Measurements from ENCODE around the gene GPR137B.

DNA sequence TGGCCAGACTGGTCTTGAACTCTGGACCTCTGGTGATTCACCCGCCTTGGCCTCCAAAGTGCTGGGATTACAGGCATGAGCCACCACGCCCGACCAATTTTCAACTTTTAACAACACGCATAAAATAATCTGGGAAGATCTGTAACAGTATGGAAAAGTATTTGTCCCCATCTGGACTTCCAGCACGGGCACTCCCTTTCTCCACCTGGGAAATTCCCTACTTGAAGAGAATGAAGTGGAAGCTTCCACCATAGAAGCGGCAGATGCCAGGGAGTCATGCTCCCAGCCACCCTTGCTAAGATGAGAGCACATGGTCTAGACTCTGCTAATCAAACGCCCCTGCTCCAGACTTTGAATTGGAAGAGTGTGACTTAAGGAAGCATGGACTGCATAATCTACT, 9.0 kb upstream of the GPR137B start:
- no peak for TF ChIP-seq TAF1 (IDR thresholded peaks at IDR 0.05; ENCODE audit: low read depth, low read length)
- no peak for TF ChIP-seq POLR2A (IDR thresholded peaks at IDR 0.05; ENCODE audit: low read depth, low read length)
- TF ChIP-seq POLR2AphosphoS5 (IDR thresholded peaks at IDR 0.05; ENCODE audit: low read depth, low read length), result no peak
- TF ChIP-seq POU2F2 (IDR thresholded peaks at IDR 0.05; ENCODE audit: low read depth, low read length), result no peak
- TF ChIP-seq SPI1 (IDR thresholded peaks at IDR 0.05; ENCODE audit: low read depth, low read length), result no peak
- TF ChIP-seq PAX5 (IDR thresholded peaks at IDR 0.05; ENCODE audit: insufficient read depth, low read length, severe bottlenecking), result no peak

All from GM12891 (cell line).